Measurements from ENCODE around the gene GCN1.
A peak's percentile ranks its signal among the peaks of the same experiment; 100 is the strongest.

GCN1 gene

DNA sequence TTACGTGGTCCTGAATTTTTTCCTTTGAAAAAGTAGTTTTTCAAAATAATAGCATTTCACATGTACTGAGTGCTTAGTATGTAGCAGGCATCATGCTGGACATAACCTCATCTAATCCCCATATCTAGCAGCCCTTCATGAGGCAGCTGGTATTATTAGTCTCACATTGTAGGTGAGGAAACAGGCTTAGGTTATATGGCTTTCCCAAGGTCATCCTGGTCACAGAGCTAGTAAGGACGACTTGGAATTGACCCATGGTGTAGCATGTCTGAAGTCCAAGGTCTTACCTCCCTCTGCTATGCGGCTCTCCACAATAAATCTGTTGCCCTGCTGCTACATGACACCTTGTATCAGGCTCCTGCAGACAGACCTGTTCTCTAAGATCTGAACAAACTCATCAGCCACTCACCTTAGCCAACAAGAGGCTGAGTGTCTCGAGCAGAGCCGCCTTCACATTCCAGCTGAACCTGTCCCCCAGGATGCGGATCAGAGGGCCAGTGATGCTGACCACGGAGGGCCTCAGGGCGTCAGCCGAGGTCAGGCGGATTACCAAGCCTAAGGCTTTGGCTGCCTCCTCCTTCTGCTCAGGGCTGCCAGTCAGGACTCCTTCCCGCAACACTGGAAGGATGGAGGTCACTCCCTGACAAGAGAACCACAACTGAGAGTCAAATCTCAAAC, 58.3 kb downstream of the GCN1 start:
- no peak for DNase-seq

DNA sequence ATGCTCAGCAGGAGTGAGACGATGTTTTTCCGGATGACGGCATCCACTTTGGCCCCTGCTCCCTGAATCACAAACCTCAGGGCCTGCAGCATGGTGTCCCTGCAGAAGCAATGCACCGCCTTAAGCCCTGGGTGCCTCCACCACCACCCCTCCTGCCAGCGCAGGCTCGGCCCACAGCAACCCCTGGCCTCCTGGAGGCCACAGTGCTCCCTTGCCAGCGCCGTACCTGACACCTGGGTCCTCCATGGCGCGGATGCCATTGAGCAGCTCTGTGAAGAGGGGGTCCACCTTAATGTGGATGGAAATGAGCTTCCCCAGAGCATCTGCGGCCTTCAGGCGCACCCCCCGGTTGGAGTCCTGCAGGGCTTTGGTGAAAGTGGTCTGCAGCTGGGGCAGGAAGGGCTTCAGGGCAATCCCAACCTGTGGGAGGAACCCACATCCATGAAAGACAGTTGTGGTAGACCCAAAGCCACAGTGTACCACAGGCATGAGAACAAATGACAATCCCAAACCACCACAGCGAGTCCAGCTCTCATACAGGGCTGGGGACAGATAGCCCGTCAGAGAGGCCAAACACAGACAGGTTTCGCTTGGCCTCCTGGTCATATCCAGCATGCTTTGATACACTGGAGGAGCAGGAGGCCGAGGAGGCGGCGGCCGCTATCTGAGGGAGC, 60.1 kb downstream of the GCN1 start:
- no peak for DNase-seq

- DNase-seq = no peak
These were observed 61.6 kb downstream of the GCN1 start for GRCh38 chr12:120132863-120133385.

GRCh38 chr12:120132054-120132836, 62.3 kb downstream of the GCN1 start:
- no peak for DNase-seq

GRCh38 chr12:120131116-120131515, 63.4 kb downstream of the GCN1 start:
- DNase-seq = no peak

GRCh38 chr12:120130011-120130410, 64.5 kb downstream of the GCN1 start:
- DNase-seq = no peak

DNA sequence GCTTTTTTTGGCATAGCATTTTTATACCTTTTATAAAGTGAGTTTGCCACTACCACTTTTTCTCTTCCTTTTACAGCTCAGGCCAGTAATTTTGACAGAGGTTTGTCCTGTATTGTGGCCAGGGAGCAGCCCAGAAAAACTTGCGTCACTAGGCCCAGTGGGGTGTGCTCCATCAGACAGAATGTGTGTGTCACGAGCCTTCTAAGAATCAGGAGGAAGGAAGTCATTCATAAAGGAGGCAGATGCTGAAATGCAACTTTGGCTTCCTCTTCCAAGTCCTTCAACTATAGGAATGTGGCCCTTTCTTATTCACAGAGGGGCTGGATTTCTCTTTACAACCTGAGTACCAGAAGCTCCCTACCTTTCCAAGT, 67.9 kb downstream of the GCN1 start:
- DNase-seq = peak in 1 of 2 donors; percentile 53

GRCh38 chr12:120125792-120126634, 68.5 kb downstream of the GCN1 start:
- DNase-seq = no peak

DNA sequence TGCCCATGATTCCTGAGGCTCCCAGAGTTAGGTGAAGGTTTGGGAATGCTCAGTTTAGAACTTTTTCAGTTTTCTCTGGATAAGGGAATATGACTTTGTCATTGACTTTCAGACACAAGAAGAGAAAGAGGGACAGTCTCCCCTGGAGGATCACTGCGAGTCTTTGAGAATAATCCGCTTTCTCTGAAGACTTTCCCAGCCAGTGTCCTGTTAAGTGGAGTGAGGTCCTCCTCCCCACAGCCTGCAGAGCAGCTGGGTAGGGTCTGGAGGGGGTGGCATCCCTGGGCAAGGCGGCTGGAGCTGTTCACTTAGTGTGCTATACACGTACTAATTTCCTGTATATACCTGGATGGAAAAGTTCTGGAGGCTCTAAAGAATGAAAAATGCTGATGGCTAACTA, 69.5 kb downstream of the GCN1 start:
- DNase-seq = no peak

- DNase-seq = peak in 1 of 2 donors; percentile 21
These were observed 72.7 kb downstream of the GCN1 start for GRCh38 chr12:120121766-120122293.

- DNase-seq = no peak
These were observed 73.2 kb downstream of the GCN1 start for GRCh38 chr12:120121343-120121742.

DNA sequence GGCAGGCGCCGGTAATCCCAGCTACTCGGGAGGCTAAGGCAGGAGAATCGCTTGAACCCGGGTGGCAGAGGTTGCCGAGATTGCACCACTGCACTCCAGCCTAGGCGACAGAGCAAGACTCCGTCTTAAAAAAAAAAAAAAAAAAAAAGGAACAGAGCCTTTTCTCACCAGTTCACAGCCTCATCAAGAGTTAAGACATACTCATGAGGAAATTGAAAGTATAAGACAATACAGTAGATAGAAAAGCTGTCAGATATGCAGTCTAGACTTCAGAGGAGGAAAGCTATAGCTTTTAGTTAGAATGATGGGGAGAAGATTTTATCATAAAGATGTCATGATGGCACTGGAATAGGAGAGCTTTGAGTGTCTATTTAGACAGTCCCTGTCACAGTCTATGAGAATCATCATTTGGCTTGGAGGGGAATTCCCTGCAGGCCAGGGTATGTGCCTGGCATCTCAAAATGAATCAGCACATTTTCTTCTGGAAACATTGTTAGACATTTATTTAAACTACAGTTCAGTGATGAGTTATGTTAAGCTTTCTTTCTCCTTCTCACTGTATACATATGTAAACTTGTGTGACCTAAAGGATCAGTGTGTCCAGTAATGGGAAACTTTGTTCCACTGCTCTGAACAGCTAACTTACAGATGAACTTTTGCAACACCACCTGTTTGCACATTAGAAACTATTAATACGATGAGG, 75.1 kb downstream of the GCN1 start:
- peak in 1 of 2 donors; percentile 36 for DNase-seq

DNA sequence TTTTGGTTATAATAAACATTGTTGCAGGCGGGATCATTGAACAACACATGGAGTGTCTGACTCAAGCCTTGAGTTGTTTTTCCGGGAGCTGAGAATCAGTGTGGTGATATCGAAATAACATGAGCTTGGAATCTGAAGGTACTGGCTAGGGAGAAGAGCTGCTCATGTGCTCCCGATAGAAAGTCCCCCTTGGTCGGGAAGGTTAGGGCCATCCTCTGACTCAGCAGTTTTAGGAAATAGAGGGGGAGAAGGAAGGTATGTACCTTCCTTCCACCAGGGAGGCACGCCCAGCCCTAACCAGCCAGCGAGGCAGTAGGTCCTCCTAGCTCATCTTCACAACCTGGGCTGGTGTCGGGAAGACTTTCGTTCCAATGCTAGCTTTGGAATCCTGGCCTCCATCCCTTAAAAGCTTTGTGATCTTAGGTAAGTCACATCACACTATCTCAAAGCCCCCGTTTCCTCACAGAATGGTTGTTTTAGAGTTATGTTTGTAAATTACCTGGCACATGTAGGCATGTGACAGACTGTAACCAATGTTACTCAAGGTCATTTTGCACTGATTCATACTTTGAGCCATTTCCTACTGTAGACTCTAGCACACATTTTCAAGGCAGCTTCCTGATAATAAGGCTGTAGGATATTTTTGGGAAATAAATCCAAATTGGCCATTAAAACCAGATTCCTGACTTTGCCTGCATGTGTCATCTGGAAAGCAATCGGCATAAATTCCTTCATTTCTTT, 76.0 kb downstream of the GCN1 start:
- DNase-seq = no peak

DNA sequence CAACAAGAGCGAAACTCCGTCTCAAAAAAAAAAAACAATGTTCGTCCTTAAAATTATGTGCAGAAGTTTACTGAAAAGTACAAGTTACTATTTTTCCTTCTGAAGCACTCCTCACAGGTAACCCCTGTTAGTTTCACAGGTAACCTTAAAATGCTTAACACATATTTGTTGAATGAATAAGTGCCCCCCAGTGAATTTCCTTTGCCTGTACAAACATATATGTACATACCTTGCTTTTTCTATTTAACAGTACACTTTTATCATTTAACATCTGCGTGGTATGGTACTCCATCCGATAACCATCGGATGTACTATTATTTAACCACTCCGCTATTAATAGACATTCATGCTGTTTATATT, 76.6 kb downstream of the GCN1 start:
- DNase-seq = no peak

GRCh38 chr12:120116792-120117651, 77.5 kb downstream of the GCN1 start:
- DNase-seq = peak; percentile 96 to 97

DNA sequence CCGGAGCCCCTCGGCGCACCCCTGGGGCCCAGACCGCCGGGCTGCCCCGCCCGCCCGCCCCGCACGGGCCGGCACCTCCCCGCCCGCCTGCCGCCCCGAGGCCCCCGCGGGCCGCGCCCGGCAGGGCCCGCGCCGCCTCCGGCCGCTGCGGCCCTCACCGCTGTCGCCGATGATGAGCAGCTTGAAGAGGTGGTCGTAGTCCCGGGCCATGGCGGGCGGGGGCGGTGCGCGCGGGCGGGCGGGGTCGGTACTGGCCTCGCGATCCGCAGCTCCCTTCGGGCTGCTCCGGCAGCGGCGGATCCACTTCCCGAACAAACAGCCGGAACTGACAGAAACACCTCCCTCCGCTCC, 78.1 kb downstream of the GCN1 start, which contains the start of gene RAB35:
Gene RAB35, minus strand, starts transcription at position 313 of the 351 bp plus-strand sequence. Its CDS starts 103 bp downstream, at position 210.
- DNase-seq = no peak

DNA sequence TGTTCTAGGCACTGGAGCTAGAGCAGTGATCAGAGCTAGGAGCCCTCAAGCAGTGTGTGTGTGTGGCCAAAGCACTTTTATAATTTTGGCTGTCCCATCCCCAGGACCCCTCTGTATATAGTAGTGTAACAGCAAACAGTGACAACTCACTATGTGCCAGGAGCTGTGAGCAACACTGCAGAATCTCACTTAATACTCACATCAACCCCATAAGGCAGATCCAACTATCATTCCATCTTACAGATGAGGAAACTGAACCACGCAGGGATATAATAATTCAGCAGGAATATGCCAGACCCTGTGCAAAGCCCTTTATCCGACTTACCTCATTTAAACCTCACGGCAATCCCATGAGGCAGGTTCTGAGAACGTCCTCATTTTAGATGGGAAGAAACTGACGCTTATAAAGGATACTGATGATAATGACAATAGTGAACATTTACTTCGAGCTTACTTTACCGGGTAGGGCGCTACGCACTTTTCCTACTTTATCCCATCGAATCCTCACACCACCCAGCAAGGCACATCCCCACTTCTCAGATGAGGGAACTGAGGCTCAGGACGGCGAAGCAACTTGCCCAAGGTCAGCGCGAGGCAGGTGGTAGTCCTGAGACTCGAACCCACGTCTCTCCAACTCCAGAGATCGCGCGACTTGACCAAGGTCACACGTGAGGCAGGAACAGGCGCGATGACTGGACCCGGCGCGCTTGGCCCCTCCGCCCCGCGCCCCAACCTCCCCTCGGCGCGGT, 78.6 kb downstream of the GCN1 start:
- peak in 1 of 2 donors; percentile 39 for DNase-seq

GRCh38 chr12:120115066-120115465, 79.4 kb downstream of the GCN1 start:
- no peak for DNase-seq
